HG03439 (cell line): Measurements from ENCODE around the gene MAPK10.

Experiments used
- ATAC-seq: cut with Tn5 transposase; IDR thresholded peaks from one replicate; pipeline ENCODE4 v1.9.1; 2021; ENCODE audit warnings: mild to moderate bottlenecking, moderate library complexity; ENCODE audit not compliant: unreplicated experiment

The MAPK10 gene

DNA sequence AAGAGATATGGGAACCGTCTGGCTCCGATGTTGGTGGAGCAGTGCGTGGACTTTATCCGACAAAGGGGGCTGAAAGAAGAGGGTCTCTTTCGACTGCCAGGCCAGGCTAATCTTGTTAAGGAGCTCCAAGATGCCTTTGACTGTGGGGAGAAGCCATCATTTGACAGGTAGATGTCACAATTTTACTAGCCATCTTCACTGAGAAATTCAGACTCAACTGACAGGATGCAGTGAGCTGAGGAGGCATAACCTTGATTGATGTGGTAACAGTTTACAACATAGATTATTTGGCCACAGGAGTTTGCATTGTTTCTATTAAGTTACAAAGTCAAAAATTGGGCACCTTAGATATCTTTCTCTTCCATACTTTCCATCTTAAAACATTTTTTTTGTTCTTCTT lies 417.7 kb downstream of the MAPK10 start:
- no peak for ATAC-seq

DNA sequence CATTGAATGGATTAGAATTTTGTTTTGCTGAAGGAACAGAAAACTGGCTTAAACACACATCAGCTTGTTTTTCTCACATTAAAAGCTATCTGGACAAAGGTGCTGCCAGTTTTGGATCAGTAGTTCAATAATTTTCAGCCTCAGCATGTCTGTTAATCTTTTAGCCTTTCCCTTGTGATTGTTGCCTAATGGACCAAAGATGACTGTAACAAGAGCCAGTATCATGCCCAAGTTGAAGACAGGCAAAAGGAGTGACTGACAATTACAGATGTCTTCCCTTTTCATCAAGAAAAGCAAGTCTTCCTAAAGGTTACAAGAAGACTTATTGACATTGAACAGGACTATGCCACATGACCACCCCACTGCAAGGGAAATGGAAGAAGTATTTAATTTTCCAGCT lies 419.7 kb downstream of the MAPK10 start:
- no peak for ATAC-seq
